Panc1 (cell line): ENCODE measurements around the gene KCNH5. TPM values are rescaled to one million over a fixed set of nuclear protein-coding genes. Genes with fewer than 3 reads are reported as not detected.

Experiments used
- ATAC-seq: fragments of 200-7000 bp; cut with Tn5 transposase; 2 replicates; pipeline ENCODE4 v1.9.1; 2020; ENCODE audit warnings: mild to moderate bottlenecking, moderate library complexity
- BruUV-seq: library from RNA; stranded (reverse); fragments of 400-500 nt; replicated peaks from 2 replicates; lab custom pipeline; 2021; lab: Mats Ljungman, UMichigan
- CTCF ChIA-PET: fragments of 300-600 bp; sonication (Branson Sonifier 250); formaldehyde crosslinking; loops from one replicate; lab custom pipeline; 2022; ENCODE audit warnings: antibody characterized with exemption; lab: Charles Lee
- POLR2A ChIA-PET: fragments of 300-600 bp; sonication (Branson Sonifier 250); formaldehyde crosslinking; loops from one replicate; lab custom pipeline; 2022; ENCODE audit warnings: antibody characterized with exemption; lab: Charles Lee
- DNase-seq: peaks from one replicate; pipeline ENCODE4 v3.0.0-alpha.2; 2010; ENCODE audit warnings: low read depth, low spot score
- H3K27ac ChIP-seq: 2 replicates; pipeline ENCODE4 v1.5.1; 2011; ENCODE audit warnings: mild to moderate bottlenecking, low read length, inconsistent platforms
- H3K27me3 ChIP-seq: fragments of 200-500 bp; sonication (Bioruptor generic); 2 replicates; pipeline ENCODE4 v1.6.0; 2014; ENCODE audit warnings: low read length, inconsistent platforms; ENCODE audit not compliant: control insufficient read depth, insufficient read depth
- H3K36me3 ChIP-seq: fragments of 200-500 bp; sonication (Bioruptor generic); 2 replicates; pipeline ENCODE4 v1.5.1; 2014; ENCODE audit warnings: inconsistent platforms, mild to moderate bottlenecking, low read length, moderate library complexity; ENCODE audit not compliant: control insufficient read depth, insufficient read depth
- H3K4me1 ChIP-seq: 2 replicates; pipeline ENCODE4 v1.5.1; 2011; ENCODE audit warnings: inconsistent platforms, mild to moderate bottlenecking, low read length, moderate library complexity; ENCODE audit not compliant: control insufficient read depth, insufficient read depth
- H3K4me3 ChIP-seq, 2 experiments: 2 replicates each; pipeline ENCODE4 v1.5.1; 2011 to 2012; ENCODE audit warnings: low read depth in 2 of 2, low read length in 2 of 2, mild to moderate bottlenecking in 2 of 2, inconsistent platforms in 1 of 2, moderate library complexity in 1 of 2
- H3K9me3 ChIP-seq: fragments of 200-500 bp; sonication (Bioruptor generic); 2 replicates; pipeline ENCODE4 v1.5.1; 2014; ENCODE audit warnings: low read depth, mild to moderate bottlenecking, inconsistent platforms, low read length, moderate library complexity; ENCODE audit not compliant: control insufficient read depth, insufficient read depth
- POLR2AphosphoS5 ChIP-seq: IDR thresholded peaks from 2 replicates; pipeline ENCODE4 v1.6.1; 2012; ENCODE audit warnings: mild to moderate bottlenecking, low read depth, low read length, moderate library complexity
- SIN3A ChIP-seq: IDR thresholded peaks from 2 replicates; pipeline ENCODE4 v1.6.1; 2012; ENCODE audit warnings: low read depth, mild to moderate bottlenecking, low read length, moderate library complexity, borderline replicate concordance; ENCODE audit not compliant: insufficient read depth
- TCF7L2 ChIP-seq: IDR thresholded peaks from 2 replicates; pipeline ENCODE4 v1.6.1; 2011; ENCODE audit warnings: mild to moderate bottlenecking, low read depth, low read length, inconsistent platforms
- in situ Hi-C: cut with HindIII; loops from 2 replicates; pipeline ENCODE4 v1.10.0; 2016; ENCODE audit warnings: low sequenced_read_pairs, low pct_unique_long_range_greater_than_20kb
- intact Hi-C: fragments of 100-400 bp; cut with micrococcal nuclease; formaldehyde crosslinking; loops from one replicate; pipeline ENCODE4 v1.10.0; 2022; ENCODE audit not compliant: unreplicated experiment
- total RNA-seq: library from RNA; stranded (reverse); gene quantifications from one replicate; pipeline ENCODE4 v1.2.1, GENCODE V29; 2021; ENCODE audit not compliant: unreplicated experiment
- TF ChIP-seq, protein P1 (sequence below): fragments of 450-650 bp; IDR thresholded peaks from 2 replicates; pipeline ENCODE4 v1.5.1; 2017; ENCODE audit warnings: mild to moderate bottlenecking
- TF ChIP-seq, protein P2 (sequence below), 2 experiments: IDR thresholded peaks; 2 replicates each; pipeline ENCODE4 v1.6.1; 2011 to 2012; ENCODE audit warnings: low read depth in 2 of 2, control low read depth in 1 of 2, low read length in 1 of 2, mild to moderate bottlenecking in 1 of 2, moderate library complexity in 1 of 2; ENCODE audit not compliant: insufficient read depth in 1 of 2

Gene KCNH5
- total RNA-seq, 1 experiment from 2014 or later = not detected

DNA sequence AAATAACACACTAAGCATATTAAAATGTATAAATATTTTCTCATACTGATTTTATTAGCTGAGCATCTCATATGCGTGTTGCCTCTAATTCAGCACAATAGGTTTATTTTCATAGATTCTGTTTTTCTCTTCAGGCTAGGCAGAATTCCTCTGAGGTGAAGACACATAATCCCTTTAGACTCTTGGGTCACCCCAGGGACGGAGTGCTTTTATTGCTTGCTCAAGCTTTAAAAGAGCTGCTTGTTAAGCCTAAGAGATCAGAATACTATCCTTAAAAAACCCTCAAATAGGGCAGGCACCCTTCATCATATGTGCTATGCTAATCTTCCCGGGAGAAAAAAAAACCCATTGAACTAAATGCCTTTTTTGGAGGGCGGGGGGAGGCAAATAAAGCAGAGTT is 390.1 kb downstream of the KCNH5 start:
- BruUV-seq = no TSS peak
- no peaks in the 10 kb centered on the region for H3K4me1 ChIP-seq
- H3K9me3 ChIP-seq = no peaks in the 10 kb centered on the region
- H3K4me3 ChIP-seq = no peak overlapping the region
- ChIA-PET POLR2A (no interaction called here), CTCF (no interaction called here)
- TF ChIP-seq SIN3A (no peak), TCF7L2 (no peak), POLR2AphosphoS5 (no peak)
- TF ChIP-seq, protein P1, sequence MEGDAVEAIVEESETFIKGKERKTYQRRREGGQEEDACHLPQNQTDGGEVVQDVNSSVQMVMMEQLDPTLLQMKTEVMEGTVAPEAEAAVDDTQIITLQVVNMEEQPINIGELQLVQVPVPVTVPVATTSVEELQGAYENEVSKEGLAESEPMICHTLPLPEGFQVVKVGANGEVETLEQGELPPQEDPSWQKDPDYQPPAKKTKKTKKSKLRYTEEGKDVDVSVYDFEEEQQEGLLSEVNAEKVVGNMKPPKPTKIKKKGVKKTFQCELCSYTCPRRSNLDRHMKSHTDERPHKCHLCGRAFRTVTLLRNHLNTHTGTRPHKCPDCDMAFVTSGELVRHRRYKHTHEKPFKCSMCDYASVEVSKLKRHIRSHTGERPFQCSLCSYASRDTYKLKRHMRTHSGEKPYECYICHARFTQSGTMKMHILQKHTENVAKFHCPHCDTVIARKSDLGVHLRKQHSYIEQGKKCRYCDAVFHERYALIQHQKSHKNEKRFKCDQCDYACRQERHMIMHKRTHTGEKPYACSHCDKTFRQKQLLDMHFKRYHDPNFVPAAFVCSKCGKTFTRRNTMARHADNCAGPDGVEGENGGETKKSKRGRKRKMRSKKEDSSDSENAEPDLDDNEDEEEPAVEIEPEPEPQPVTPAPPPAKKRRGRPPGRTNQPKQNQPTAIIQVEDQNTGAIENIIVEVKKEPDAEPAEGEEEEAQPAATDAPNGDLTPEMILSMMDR = no peak
- TF ChIP-seq, protein P2, sequence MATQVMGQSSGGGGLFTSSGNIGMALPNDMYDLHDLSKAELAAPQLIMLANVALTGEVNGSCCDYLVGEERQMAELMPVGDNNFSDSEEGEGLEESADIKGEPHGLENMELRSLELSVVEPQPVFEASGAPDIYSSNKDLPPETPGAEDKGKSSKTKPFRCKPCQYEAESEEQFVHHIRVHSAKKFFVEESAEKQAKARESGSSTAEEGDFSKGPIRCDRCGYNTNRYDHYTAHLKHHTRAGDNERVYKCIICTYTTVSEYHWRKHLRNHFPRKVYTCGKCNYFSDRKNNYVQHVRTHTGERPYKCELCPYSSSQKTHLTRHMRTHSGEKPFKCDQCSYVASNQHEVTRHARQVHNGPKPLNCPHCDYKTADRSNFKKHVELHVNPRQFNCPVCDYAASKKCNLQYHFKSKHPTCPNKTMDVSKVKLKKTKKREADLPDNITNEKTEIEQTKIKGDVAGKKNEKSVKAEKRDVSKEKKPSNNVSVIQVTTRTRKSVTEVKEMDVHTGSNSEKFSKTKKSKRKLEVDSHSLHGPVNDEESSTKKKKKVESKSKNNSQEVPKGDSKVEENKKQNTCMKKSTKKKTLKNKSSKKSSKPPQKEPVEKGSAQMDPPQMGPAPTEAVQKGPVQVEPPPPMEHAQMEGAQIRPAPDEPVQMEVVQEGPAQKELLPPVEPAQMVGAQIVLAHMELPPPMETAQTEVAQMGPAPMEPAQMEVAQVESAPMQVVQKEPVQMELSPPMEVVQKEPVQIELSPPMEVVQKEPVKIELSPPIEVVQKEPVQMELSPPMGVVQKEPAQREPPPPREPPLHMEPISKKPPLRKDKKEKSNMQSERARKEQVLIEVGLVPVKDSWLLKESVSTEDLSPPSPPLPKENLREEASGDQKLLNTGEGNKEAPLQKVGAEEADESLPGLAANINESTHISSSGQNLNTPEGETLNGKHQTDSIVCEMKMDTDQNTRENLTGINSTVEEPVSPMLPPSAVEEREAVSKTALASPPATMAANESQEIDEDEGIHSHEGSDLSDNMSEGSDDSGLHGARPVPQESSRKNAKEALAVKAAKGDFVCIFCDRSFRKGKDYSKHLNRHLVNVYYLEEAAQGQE (IDR thresholded peaks at IDR 0.05; ENCODE audit: insufficient read depth in 1 of 2, low read depth in 2 of 2, low read length in 1 of 2) = no peak
- H3K27ac ChIP-seq = no peak overlapping the region
- in situ Hi-C loops (no loop called here), intact Hi-C loops (no loop called here)
- DNase-seq (no peak), ATAC-seq (no peak)
- no peaks in the 10 kb centered on the region for H3K36me3 ChIP-seq
- H3K27me3 ChIP-seq = no peaks in the 10 kb centered on the region

DNA sequence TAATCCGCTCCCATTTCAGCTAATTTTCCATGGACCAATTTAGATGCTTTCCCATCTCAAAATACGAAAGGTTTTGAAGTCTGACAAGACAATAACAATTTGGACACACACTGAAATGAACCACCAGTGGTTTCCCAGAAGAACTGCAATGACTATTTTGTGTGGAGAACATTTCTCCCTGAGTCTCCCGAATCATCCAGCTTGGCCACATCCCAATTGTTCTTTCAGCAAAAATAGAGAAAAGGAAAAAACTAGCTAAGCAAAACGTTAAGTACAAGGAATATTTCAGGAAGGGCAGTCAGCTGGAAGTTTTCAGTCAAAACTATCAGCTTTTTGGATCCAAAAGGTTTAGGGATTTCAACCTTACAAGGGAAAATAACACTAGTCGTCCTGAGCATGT is 390.6 kb downstream of the KCNH5 start:
- Histone ChIP-seq H3K4me3 (no peak overlapping the region), H3K9me3 (no peaks in the 10 kb centered on the region), H3K4me1 (no peaks in the 10 kb centered on the region), H3K27me3 (no peaks in the 10 kb centered on the region), H3K27ac (no peak overlapping the region), H3K36me3 (no peaks in the 10 kb centered on the region)
- POLR2A ChIA-PET = no interaction called here
- intact Hi-C loops = no loop called here
- no TSS peak for BruUV-seq
- CTCF ChIA-PET = no interaction called here
- TF ChIP-seq SIN3A (no peak), TCF7L2 (no peak), POLR2AphosphoS5 (no peak)
- TF ChIP-seq, protein P1 = no peak
- TF ChIP-seq, protein P2 (IDR thresholded peaks at IDR 0.05; ENCODE audit: insufficient read depth in 1 of 2, low read depth in 2 of 2, low read length in 1 of 2) = no peak
- in situ Hi-C loops = no loop called here
- DNase-seq (no peak), ATAC-seq (no peak)

Other genes starting within 250 kb of the KCNH5 start
- 0.28 TPM for gene RHOJ, start 159.0 kb upstream of the KCNH5 start, total RNA-seq